Uterus (tissue), 2 donors: ENCODE results near the gene COL18A1.

Experiments used
- CTCF ChIP-seq, 4 experiments: fragments of 200-600 bp in 2 of 4; fragments of 450-650 bp in 2 of 4; sonication (generic) in 2 of 4; IDR thresholded peaks; one replicate each; pipeline ENCODE4 v1.5.1; 2016 to 2019; ENCODE audit warnings: antibody characterized with exemption in 4 of 4, mild to moderate bottlenecking in 2 of 4, moderate library complexity in 1 of 4
- POLR2A ChIP-seq, 2 donors: fragments of 450-650 bp; IDR thresholded peaks; one replicate each; pipeline ENCODE4 v1.6.1; 2016; ENCODE audit warnings: antibody characterized with exemption in 2 of 2, mild to moderate bottlenecking in 1 of 2, moderate library complexity in 1 of 2

GRCh38 chr21:45436351-45437065, 31.5 kb downstream of the COL18A1 start:
- TF ChIP-seq POLR2A (IDR thresholded peaks at IDR 0.05) (no peak), CTCF (IDR thresholded peaks at IDR 0.05) (no peak)
